ENCODE results near the gene IRF2BP2. TPM values are rescaled to one million over a fixed set of nuclear protein-coding genes. Genes with fewer than 3 reads are reported as not detected.

Gene IRF2BP2
- polyA plus RNA-seq, 2 of the 4 experiments (the other 2 are of a cell fraction): 38.2 to 53.5 TPM

- no peak for TF ChIP-seq ZC3H11A (IDR thresholded peaks at IDR 0.05)
- no peak for TF ChIP-seq KDM5A (IDR thresholded peaks at IDR 0.05)
These were observed 41.6 kb downstream of the IRF2BP2 start (continued) for GRCh38 chr1:234568345-234568744.

GRCh38 chr1:234565132-234565531, 44.8 kb downstream of the IRF2BP2 start:
- peak overlapping the region; percentile 60 to 62 for H3K27ac ChIP-seq
- FAIRE-seq (no peak), ATAC-seq (peak; percentile 40 to 51; a peak in 3 of 6 replicates), DNase-seq (ENCODE audit: low read depth in 1 of 2, low spot score in 1 of 2) (no peak)
- 94% methylated on average over 2 of the region's 2 CpGs for WGBS (ENCODE audit: missing lambda C conversion rate)
- H3K4me1 ChIP-seq: peaks cover 34% of the 10 kb centered on the region
- peak overlapping the region; percentile 54 for H3K4me2 ChIP-seq
- TF ChIP-seq JUN (IDR thresholded peaks at IDR 0.05): no peak
- no peak for TF ChIP-seq CHD2 (IDR thresholded peaks at IDR 0.05; ENCODE audit: low read length, partially characterized antibody)
- no peak for TF ChIP-seq EP300 (IDR thresholded peaks at IDR 0.05)
- TF ChIP-seq POLR2AphosphoS2 (conservative IDR thresholded peaks at IDR 0.05; ENCODE audit: low read length): no peak
- TF ChIP-seq USF2 (IDR thresholded peaks at IDR 0.05): no peak
- no peak for TF ChIP-seq RNF2 (IDR thresholded peaks at IDR 0.05; ENCODE audit: borderline replicate concordance, low read depth)
- no peak for TF ChIP-seq PBX3 (IDR thresholded peaks at IDR 0.05)
- TF ChIP-seq SMC3 (IDR thresholded peaks at IDR 0.05): no peak
- no peak for TF ChIP-seq TFCP2L1 (CRISPR knock-in tag; IDR thresholded peaks at IDR 0.05)
- H3K9me3 ChIP-seq: no peaks in the 10 kb centered on the region
- H3K4me3 ChIP-seq: no peak overlapping the region
- ChIA-PET POLR2A (no interaction called here), CTCF (interaction anchor here (1.7 kb wide), 1 partner anchor 78 kb away, joined by 5 read pairs; no protein-coding TSS in a partner anchor)

- POLR2A ChIA-PET: interaction anchor here (0.6 kb wide), 1 partner anchor 844 kb away, joined by 5 read pairs; no protein-coding TSS in a partner anchor
- ATAC-seq: peak; percentile 94 to 99
- TF ChIP-seq JUNB (IDR thresholded peaks at IDR 0.05) (peak; percentile 91), BCL3 (IDR thresholded peaks at IDR 0.05) (no peak), FOSL2 (IDR thresholded peaks at IDR 0.05) (peak; percentile 93), FOSL2 (CRISPR knock-in tag; IDR thresholded peaks at IDR 0.05) (peak; percentile 86), TP53 (CRISPR knock-in tag; IDR thresholded peaks at IDR 0.05) (no peak), BHLHE40 (IDR thresholded peaks at IDR 0.05; ENCODE audit: low read depth, low read length) (no peak), RCOR1 (IDR thresholded peaks at IDR 0.05; ENCODE audit: low read depth, low read length) (no peak), RFX5 (IDR thresholded peaks at IDR 0.05) (no peak), MAX (IDR thresholded peaks at IDR 0.05) (no peak; the same call in 1 of the 2 replicates), ZSCAN20 (CRISPR knock-in tag; IDR thresholded peaks at IDR 0.05) (no peak), HDAC2 (IDR thresholded peaks at IDR 0.05) (no peak), ESRRA (IDR thresholded peaks at IDR 0.05; ENCODE audit: borderline replicate concordance, low read length) (no peak), SMC3 (IDR thresholded peaks at IDR 0.05) (peak; percentile 25; the same call in 1 of the 3 replicates), MAFK (IDR thresholded peaks at IDR 0.05; ENCODE audit: partially characterized antibody) (peak; percentile 22), E2F6 (IDR thresholded peaks at IDR 0.05; ENCODE audit: borderline replicate concordance, low read depth) (no peak), ATOH8 (CRISPR knock-in tag; IDR thresholded peaks at IDR 0.05; ENCODE audit: low read depth) (no peak), CBX2 (IDR thresholded peaks at IDR 0.05; ENCODE audit: borderline replicate concordance, low read depth) (no peak), PHF8 (IDR thresholded peaks at IDR 0.05; ENCODE audit: borderline replicate concordance, low read depth) (no peak), NR3C1 (IDR thresholded peaks at IDR 0.05) (no peak), FOXS1 (CRISPR knock-in tag; IDR thresholded peaks at IDR 0.05) (no peak), FOSB (CRISPR knock-in tag; IDR thresholded peaks at IDR 0.05) (no peak), EHF (CRISPR knock-in tag; IDR thresholded peaks at IDR 0.05) (no peak), CHD4 (IDR thresholded peaks at IDR 0.05; ENCODE audit: borderline replicate concordance) (no peak)
These were observed 45.6 kb downstream of the IRF2BP2 start for GRCh38 chr1:234564035-234565029.

More at GRCh38 chr1:234564035-234565029, 45.6 kb downstream of the IRF2BP2 start:
- peaks cover 34% of the 10 kb centered on the region for H3K4me1 ChIP-seq
- 20% methylated on average over 7 of the region's 7 CpGs for WGBS (ENCODE audit: missing lambda C conversion rate)
- CTCF ChIA-PET: no interaction called here
- no peak overlapping the region for H3K4me3 ChIP-seq
- DNase-seq (ENCODE audit: low read depth in 1 of 2, low spot score in 1 of 2) (peak; percentile 82 to 83), FAIRE-seq (peak; percentile 56)
- peak overlapping the region; percentile 60 to 62 for H3K27ac ChIP-seq
- peak overlapping the region; percentile 54 for H3K4me2 ChIP-seq
- H3K9me3 ChIP-seq: no peaks in the 10 kb centered on the region

Measured in A549 (cell line).